GM18519 (cell line): ENCODE data around the gene ACTG1.

Source experiments
- ATAC-seq: cut with Tn5 transposase; IDR thresholded peaks from one replicate; pipeline ENCODE4 v1.9.1; 2021; ENCODE audit warnings: mild to moderate bottlenecking, moderate library complexity; ENCODE audit not compliant: unreplicated experiment, low FRiP score

The ACTG1 gene

GRCh38 chr17:81499601-81499970 is 13.0 kb downstream of the ACTG1 start:
- no peak for ATAC-seq

GRCh38 chr17:81498953-81499600 is 13.5 kb downstream of the ACTG1 start:
- no peak for ATAC-seq

GRCh38 chr17:81494626-81495377 is 17.8 kb downstream of the ACTG1 start:
- ATAC-seq: no peak

GRCh38 chr17:81493198-81494038 is 19.2 kb downstream of the ACTG1 start:
- no peak for ATAC-seq

GRCh38 chr17:81492706-81493105 is 19.9 kb downstream of the ACTG1 start:
- no peak for ATAC-seq

GRCh38 chr17:81492202-81492601 is 20.4 kb downstream of the ACTG1 start:
- no peak for ATAC-seq

GRCh38 chr17:81491761-81492160 is 20.8 kb downstream of the ACTG1 start:
- ATAC-seq: no peak

- ATAC-seq: no peak
These were observed 21.4 kb downstream of the ACTG1 start for GRCh38 chr17:81491181-81491581.

GRCh38 chr17:81489998-81490992 is 22.3 kb downstream of the ACTG1 start:
- ATAC-seq: no peak

- ATAC-seq: no peak
These were observed 23.3 kb downstream of the ACTG1 start for GRCh38 chr17:81489012-81489997.

GRCh38 chr17:81488276-81488860 is 24.2 kb downstream of the ACTG1 start:
- no peak for ATAC-seq

GRCh38 chr17:81487487-81488275 is 24.9 kb downstream of the ACTG1 start:
- ATAC-seq: no peak

GRCh38 chr17:81487089-81487486 is 25.5 kb downstream of the ACTG1 start:
- no peak for ATAC-seq

- no peak for ATAC-seq
These were observed 26.3 kb downstream of the ACTG1 start for GRCh38 chr17:81486199-81486810.

- ATAC-seq: no peak
These were observed 28.2 kb downstream of the ACTG1 start for GRCh38 chr17:81484195-81484979.

GRCh38 chr17:81483862-81484194 is 28.8 kb downstream of the ACTG1 start:
- ATAC-seq: no peak
